PC-3 (cell line): ENCODE measurements around the gene FAM219B. TPM values are rescaled to one million over a fixed set of nuclear protein-coding genes. Genes with fewer than 3 reads are reported as not detected.
A peak's percentile ranks its signal among the peaks of the same experiment; 100 is the strongest.

Experiments used
- ATAC-seq: fragments of 200-7000 bp; cut with Tn5 transposase; 2 replicates; pipeline ENCODE4 v1.9.1; 2020; ENCODE audit warnings: mild to moderate bottlenecking, moderate library complexity
- BruUV-seq: library from RNA; stranded (reverse); fragments of 400-500 nt; replicated peaks from 2 replicates; lab custom pipeline; 2021; lab: Mats Ljungman, UMichigan
- CTCF ChIA-PET: fragments of 300-600 bp; sonication (Branson Sonifier 250); formaldehyde crosslinking; loops from one replicate; lab custom pipeline; 2022; ENCODE audit warnings: antibody characterized with exemption; lab: Charles Lee
- POLR2A ChIA-PET: fragments of 300-600 bp; sonication (Branson Sonifier 250); formaldehyde crosslinking; loops from one replicate; lab custom pipeline; 2022; ENCODE audit warnings: antibody characterized with exemption; ENCODE audit not compliant: unreplicated experiment; lab: Charles Lee
- DNase-seq: peaks from one replicate; pipeline ENCODE4 v3.0.0-alpha.2; 2015
- H2AFZ ChIP-seq: fragments of 300-600 bp; sonication (generic); 2 replicates; pipeline ENCODE4 v1.6.0; 2016; ENCODE audit warnings: antibody characterized with exemption, low read length
- H3F3A ChIP-seq: fragments of 300-600 bp; sonication (generic); one replicate; pipeline ENCODE4 v1.6.0; 2017; ENCODE audit warnings: antibody characterized with exemption, low read length, control low read depth, mild to moderate bottlenecking; ENCODE audit not compliant: unreplicated experiment
- H3K27ac ChIP-seq: fragments of 300-600 bp; sonication (generic); 2 replicates; pipeline ENCODE4 v1.5.1; 2016; ENCODE audit warnings: mild to moderate bottlenecking, low read length
- H3K27me3 ChIP-seq: fragments of 300-600 bp; sonication (generic); 2 replicates; pipeline ENCODE4 v1.6.1; 2016; ENCODE audit warnings: low read length, mixed read lengths
- H3K36me3 ChIP-seq: fragments of 300-600 bp; sonication (generic); 2 replicates; pipeline ENCODE4 v1.6.1; 2016; ENCODE audit warnings: low read depth, mixed run types, low read length, mixed read lengths
- H3K4me1 ChIP-seq: fragments of 300-600 bp; sonication (generic); 2 replicates; pipeline ENCODE4 v1.5.1; 2016; ENCODE audit warnings: low read length; ENCODE audit not compliant: insufficient read depth
- H3K4me2 ChIP-seq: fragments of 300-600 bp; sonication (generic); 2 replicates; pipeline ENCODE4 v1.6.0; 2016; ENCODE audit warnings: low read length
- H3K4me3 ChIP-seq: fragments of 300-600 bp; sonication (generic); 2 replicates; pipeline ENCODE4 v1.5.1; 2016; ENCODE audit warnings: mild to moderate bottlenecking, low read length, mixed read lengths
- H3K79me2 ChIP-seq: fragments of 300-600 bp; sonication (generic); 2 replicates; pipeline ENCODE4 v1.6.1; 2017; ENCODE audit warnings: low read length, mixed read lengths
- H3K9ac ChIP-seq: fragments of 300-600 bp; sonication (generic); 2 replicates; pipeline ENCODE4 v1.6.0; 2016; ENCODE audit warnings: mild to moderate bottlenecking, low read length
- H3K9me2 ChIP-seq: fragments of 300-600 bp; sonication (generic); replicated peaks from 2 replicates; pipeline ENCODE4 v1.6.1; 2016; ENCODE audit warnings: mixed run types, low read length, mixed read lengths
- H3K9me3 ChIP-seq: fragments of 300-600 bp; sonication (generic); 2 replicates; pipeline ENCODE4 v1.6.1; 2016; ENCODE audit warnings: low read length, mixed read lengths
- H4K20me1 ChIP-seq: fragments of 300-600 bp; sonication (generic); 2 replicates; pipeline ENCODE4 v1.6.1; 2016; ENCODE audit warnings: low read length, mixed read lengths
- CTCF ChIP-seq: fragments of 300-600 bp; sonication (generic); conservative IDR thresholded peaks from 2 replicates; pipeline ENCODE4 v1.5.1; 2017; ENCODE audit warnings: antibody characterized with exemption, low read depth, mild to moderate bottlenecking, low read length
- EZH2 ChIP-seq: fragments of 300-600 bp; sonication (generic); IDR thresholded peaks from one replicate; pipeline ENCODE4 v1.6.1; 2017; ENCODE audit warnings: antibody characterized with exemption, mild to moderate bottlenecking, low read length; ENCODE audit not compliant: unreplicated experiment
- EZH2phosphoT487 ChIP-seq: fragments of 300-600 bp; sonication (generic); IDR thresholded peaks from 2 replicates; pipeline ENCODE4 v1.6.1; 2018; ENCODE audit warnings: mild to moderate bottlenecking, antibody characterized with exemption, low read length, borderline replicate concordance
- intact Hi-C: fragments of 100-400 bp; cut with micrococcal nuclease; formaldehyde crosslinking; loops from 2 replicates; pipeline ENCODE4 v1.9.0; 2023
- total RNA-seq: library from RNA; depleted of rRNA; stranded (reverse); fragments of >200 nt; gene quantifications from 2 replicates; pipeline ENCODE4 v1.2.3, GENCODE V29; 2014

The FAM219B gene
- total RNA-seq, 1 experiment from 2014 or later, result 23.8 TPM

GRCh38 chr15:74950078-74950908 is 43.6 kb upstream of the FAM219B start:
- Histone ChIP-seq H4K20me1 (no peaks in the 10 kb centered on the region), H3K9ac (no peak overlapping the region), H3K9me3 (no peaks in the 10 kb centered on the region), H3K27ac (no peak overlapping the region), H3K4me3 (no peak overlapping the region), H3K9me2 (no peaks in the 10 kb centered on the region), H3K4me2 (no peak overlapping the region), H3K27me3 (no peaks in the 10 kb centered on the region), H3K79me2 (0 out of 2 replicates have a peak, but pooled peaks cover under 1% of the 10 kb centered on the region), H3K4me1 (no peaks in the 10 kb centered on the region), H2AFZ (peak overlapping the region; percentile 14; the same call in 1 of the 2 replicates), H3F3A (no peaks in the 10 kb centered on the region), H3K36me3 (no peaks in the 10 kb centered on the region)
- no peak for TF ChIP-seq EZH2
- TF ChIP-seq EZH2phosphoT487, result no peak
- TF ChIP-seq CTCF, result peak; percentile 96
- intact Hi-C loops, result loop anchor here (2.0 kb wide), 1 partner anchor 179 kb away; no protein-coding TSS in a partner anchor
- CTCF ChIA-PET, result interaction anchor here (0.5 to 1.3 kb wide), 4 partner anchors 11 to 179 kb away, joined by 3 to 5 read pairs (median 4); no protein-coding TSS in a partner anchor
- POLR2A ChIA-PET, result no interaction called here
- DNase-seq, result peak; percentile 90
- peak; percentile 79 for ATAC-seq
- BruUV-seq, result no TSS peak

- no TSS peak for BruUV-seq
- DNase-seq, result peak; percentile 96
- Histone ChIP-seq H3K4me2 (peak within 1 kb of the TSS; percentile 87), H3K36me3 (no peaks in the 10 kb centered on the region; the same call in 1 of the 2 replicates), H3K4me3 (peak within 1 kb of the TSS; percentile 99), H2AFZ (peak within 1 kb of the TSS; percentile 99), H3K9me2 (no peaks in the 10 kb centered on the region), H3K27ac (peak within 1 kb of the TSS; percentile 52), H3K9me3 (no peaks in the 10 kb centered on the region), H3F3A (no peaks in the 10 kb centered on the region), H4K20me1 (peaks cover 8% of the 10 kb centered on the region; the same call in 1 of the 2 replicates), H3K4me1 (peaks cover 8% of the 10 kb centered on the region; the same call in 1 of the 2 replicates), H3K9ac (peak within 1 kb of the TSS; percentile 92), H3K27me3 (no peaks in the 10 kb centered on the region), H3K79me2 (peaks cover 51% of the 10 kb centered on the region)
- TF ChIP-seq CTCF (no peak), EZH2 (no peak), EZH2phosphoT487 (no peak)
- ChIA-PET POLR2A (no interaction called here), CTCF (no interaction called here)
- intact Hi-C loops, result loop anchor here (5.0 to 10.0 kb wide), 2 partner anchors 35 to 393 kb away; partner anchors contain the start of gene ARID3B
- ATAC-seq, result peak; percentile 97
Measured at GRCh38 chr15:74937590-74938371, 31.1 kb upstream of the FAM219B start, which contains the start of gene COX5A. COX5A (minus strand) TSS chr15:74938073; CDS start chr15:74938014, 59 bp downstream.
